Measurements from ENCODE around the gene B3GNT8.

The B3GNT8 gene

GRCh38 chr19:41452584-41453275 is 25.6 kb upstream of the B3GNT8 start:
- no peak overlapping the region for H3K4me3 ChIP-seq (ENCODE audit: low read depth, low read length)
- TF ChIP-seq CTCF (IDR thresholded peaks at IDR 0.05; ENCODE audit: borderline replicate concordance, insufficient read depth, low read depth, low read length), result no peak

- H3K4me3 ChIP-seq (ENCODE audit: low read depth, low read length), result no peak overlapping the region
- no peak for TF ChIP-seq CTCF (IDR thresholded peaks at IDR 0.05; ENCODE audit: borderline replicate concordance, insufficient read depth, low read depth, low read length)
These were observed 22.6 kb upstream of the B3GNT8 start for GRCh38 chr19:41449865-41450178.

- H3K4me3 ChIP-seq (ENCODE audit: low read depth, low read length), result peak overlapping the region; percentile 26
These were observed 22.1 kb upstream of the B3GNT8 start for GRCh38 chr19:41449079-41449864.

GRCh38 chr19:41447732-41448332 is 20.7 kb upstream of the B3GNT8 start:
- TF ChIP-seq CTCF (IDR thresholded peaks at IDR 0.05; ENCODE audit: borderline replicate concordance, insufficient read depth, low read depth, low read length), result no peak
- H3K4me3 ChIP-seq (ENCODE audit: low read depth, low read length), result no peak overlapping the region

More at GRCh38 chr19:41449079-41449864, 22.1 kb upstream of the B3GNT8 start:
- TF ChIP-seq CTCF (IDR thresholded peaks at IDR 0.05; ENCODE audit: borderline replicate concordance, insufficient read depth, low read depth, low read length), result peak; percentile 94

- no peak for TF ChIP-seq CTCF (IDR thresholded peaks at IDR 0.05; ENCODE audit: borderline replicate concordance, insufficient read depth, low read depth, low read length)
- no peak overlapping the region for H3K4me3 ChIP-seq (ENCODE audit: low read depth, low read length)
These were observed 18.4 kb upstream of the B3GNT8 start for GRCh38 chr19:41445575-41445974.

- no peak for TF ChIP-seq CTCF (IDR thresholded peaks at IDR 0.05; ENCODE audit: borderline replicate concordance, insufficient read depth, low read depth, low read length)
- H3K4me3 ChIP-seq (ENCODE audit: low read depth, low read length), result no peak overlapping the region
These were observed 16.8 kb upstream of the B3GNT8 start for GRCh38 chr19:41443813-41444455.
